Measurements from ENCODE around the gene NEMP1. TPM values are rescaled to one million over a fixed set of nuclear protein-coding genes. Genes with fewer than 3 reads are reported as not detected.
A peak's percentile ranks its signal among the peaks of the same experiment; 100 is the strongest.

Gene NEMP1
- polyA plus RNA-seq, 2 of the 4 experiments (the other 2 are of a cell fraction) = 12.7 to 28.4 TPM

DNA sequence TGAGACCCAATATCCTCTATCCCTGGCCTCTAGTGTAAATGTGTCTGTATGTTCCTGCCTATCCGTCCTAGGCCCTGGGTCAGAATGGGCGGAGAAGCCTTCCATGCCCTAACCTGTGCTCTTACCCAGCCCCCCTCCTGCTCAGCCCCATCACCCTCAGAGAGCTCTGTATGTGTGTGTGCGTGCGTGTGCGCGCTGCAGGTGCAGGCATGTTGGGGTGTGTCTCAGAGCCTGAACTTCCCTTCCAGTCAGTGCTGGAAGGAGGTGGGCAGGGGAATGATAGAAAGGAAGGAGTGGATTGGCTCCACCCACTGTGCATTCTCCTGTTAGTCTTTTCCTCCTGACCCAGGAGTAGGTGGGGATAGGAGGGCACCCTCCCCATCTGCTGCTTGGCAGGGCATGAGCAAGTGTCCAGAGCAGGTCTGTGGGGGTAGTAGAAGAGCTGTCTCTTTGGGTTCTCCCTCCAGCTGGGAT, 17.5 kb upstream of the NEMP1 start:
- DNase-seq (ENCODE audit: low read depth in 1 of 2, low spot score in 1 of 2) (no peak), FAIRE-seq (no peak), ATAC-seq (peak in 1 of 2 experiments; percentile 14; a peak in 3 of 6 replicates)
- Histone ChIP-seq H3K4me1 (0 out of 3 replicates have a peak, but pooled peaks cover 4% of the 10 kb centered on the region), H3K4me2 (no peak overlapping the region), H3K9me3 (no peaks in the 10 kb centered on the region), H3K27ac (no peak overlapping the region), H3K4me3 (no peak overlapping the region)
- TF ChIP-seq, protein P1, sequence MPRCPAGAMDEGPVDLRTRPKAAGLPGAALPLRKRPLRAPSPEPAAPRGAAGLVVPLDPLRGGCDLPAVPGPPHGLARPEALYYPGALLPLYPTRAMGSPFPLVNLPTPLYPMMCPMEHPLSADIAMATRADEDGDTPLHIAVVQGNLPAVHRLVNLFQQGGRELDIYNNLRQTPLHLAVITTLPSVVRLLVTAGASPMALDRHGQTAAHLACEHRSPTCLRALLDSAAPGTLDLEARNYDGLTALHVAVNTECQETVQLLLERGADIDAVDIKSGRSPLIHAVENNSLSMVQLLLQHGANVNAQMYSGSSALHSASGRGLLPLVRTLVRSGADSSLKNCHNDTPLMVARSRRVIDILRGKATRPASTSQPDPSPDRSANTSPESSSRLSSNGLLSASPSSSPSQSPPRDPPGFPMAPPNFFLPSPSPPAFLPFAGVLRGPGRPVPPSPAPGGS (IDR thresholded peaks at IDR 0.05) = no peak
- TF ChIP-seq HOXB5 (CRISPR knock-in tag; IDR thresholded peaks at IDR 0.05) (no peak), FOSB (CRISPR knock-in tag; IDR thresholded peaks at IDR 0.05) (no peak)
- ChIA-PET CTCF (interaction anchor here (1.3 to 18.3 kb wide), 4 partner anchors 12 to 87 kb away, joined by 6 to 330 read pairs (median 81); partner anchors contain the start of gene STAT6), POLR2A (interaction anchor here (2.2 kb wide), 1 partner anchor 15 kb away, joined by 12 read pairs; the partner anchor contains the start of gene STAT6)
- 93% methylated on average over 6 of the region's 6 CpGs for WGBS (ENCODE audit: missing lambda C conversion rate)

DNA sequence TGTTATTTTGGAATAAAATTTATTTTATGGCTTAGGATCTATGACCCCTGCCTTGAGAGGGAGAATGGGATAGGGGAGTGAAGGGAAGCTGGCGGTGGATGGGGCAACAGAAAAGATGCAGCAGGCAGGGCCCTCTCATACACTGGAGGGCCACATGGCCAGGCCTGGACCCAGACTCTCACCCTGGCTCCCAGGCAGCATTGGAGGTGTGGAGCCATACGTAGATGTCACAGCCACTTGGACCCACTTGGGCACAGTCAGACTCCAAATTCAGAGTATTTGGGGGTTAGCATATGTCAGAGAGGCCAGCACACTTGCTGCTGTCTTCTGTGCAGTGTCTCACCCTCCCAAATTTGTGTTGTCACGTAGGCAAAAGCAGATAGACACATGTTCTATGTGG, 16.8 kb upstream of the NEMP1 start:
- no peak for TF ChIP-seq USF2 (IDR thresholded peaks at IDR 0.05)
- TF ChIP-seq CBX8 (IDR thresholded peaks at IDR 0.05) = no peak
- no peak for TF ChIP-seq KDM1A (IDR thresholded peaks at IDR 0.05; ENCODE audit: low read depth)
- no peak for TF ChIP-seq ESRRA (IDR thresholded peaks at IDR 0.05; ENCODE audit: borderline replicate concordance, low read length)
- TF ChIP-seq HOXA7 (CRISPR knock-in tag; IDR thresholded peaks at IDR 0.05) = no peak
- TF ChIP-seq TP53 (CRISPR knock-in tag; IDR thresholded peaks at IDR 0.05) = no peak
- TF ChIP-seq SMC3 (IDR thresholded peaks at IDR 0.05) = no peak
- no peak for TF ChIP-seq EP300 (IDR thresholded peaks at IDR 0.05)
- TF ChIP-seq ATOH8 (CRISPR knock-in tag; IDR thresholded peaks at IDR 0.05; ENCODE audit: low read depth) = no peak
- no peak for TF ChIP-seq NFE2L2 (conservative IDR thresholded peaks at IDR 0.05; ENCODE audit: low read length)
- no peak for TF ChIP-seq RNF2 (IDR thresholded peaks at IDR 0.05; ENCODE audit: borderline replicate concordance, low read depth)
- no peak for TF ChIP-seq NPAS2 (CRISPR knock-in tag; IDR thresholded peaks at IDR 0.05; ENCODE audit: borderline replicate concordance)
- TF ChIP-seq HMGXB4 (CRISPR knock-in tag; IDR thresholded peaks at IDR 0.05; ENCODE audit: borderline replicate concordance) = no peak
- no peak for TF ChIP-seq FOSL2 (IDR thresholded peaks at IDR 0.05)
- TF ChIP-seq FOSL2 (CRISPR knock-in tag; IDR thresholded peaks at IDR 0.05) = no peak
- TF ChIP-seq POLR2A (IDR thresholded peaks at IDR 0.05; ENCODE audit: low read length) = no peak
- no peak for TF ChIP-seq GATA3 (IDR thresholded peaks at IDR 0.05; ENCODE audit: borderline replicate concordance)
- no peak; the same call in 1 of the 2 replicates for TF ChIP-seq POLR2AphosphoS2 (conservative IDR thresholded peaks at IDR 0.05; ENCODE audit: low read length)
- no peak for TF ChIP-seq TFCP2L1 (CRISPR knock-in tag; IDR thresholded peaks at IDR 0.05)
- TF ChIP-seq, protein P2, sequence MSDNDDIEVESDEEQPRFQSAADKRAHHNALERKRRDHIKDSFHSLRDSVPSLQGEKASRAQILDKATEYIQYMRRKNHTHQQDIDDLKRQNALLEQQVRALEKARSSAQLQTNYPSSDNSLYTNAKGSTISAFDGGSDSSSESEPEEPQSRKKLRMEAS (IDR thresholded peaks at IDR 0.05) = no peak
- no peak for FAIRE-seq
- Histone ChIP-seq H3K27ac (no peak overlapping the region), H3K4me1 (peaks cover 6% of the 10 kb centered on the region; the same call in 2 of the 3 replicates), H3K4me2 (no peak overlapping the region), H3K9me3 (no peaks in the 10 kb centered on the region), H3K4me3 (no peak overlapping the region)
- ATAC-seq = no peak
- POLR2A ChIA-PET = no interaction called here
- CTCF ChIA-PET = interaction anchor here (1.3 to 18.3 kb wide), 5 partner anchors 13 to 88 kb away, joined by 6 to 330 read pairs (median 10); partner anchors contain the start of gene STAT6
- no peak for DNase-seq (ENCODE audit: low read depth in 1 of 2, low spot score in 1 of 2)
- WGBS (ENCODE audit: missing lambda C conversion rate) = 94% methylated on average over 3 of the region's 3 CpGs
